GM12878 (cell line): Measurements from ENCODE around the gene COL7A1. TPM values are rescaled to one million over a fixed set of nuclear protein-coding genes. Genes with fewer than 3 reads are reported as not detected.

ENCODE experiments used
- BCL3 ChIP-seq: IDR thresholded peaks from 2 replicates; pipeline ENCODE4 v1.6.1; 2011; ENCODE audit warnings: borderline replicate concordance, low read depth, mild to moderate bottlenecking, moderate library complexity, low read length; ENCODE audit not compliant: insufficient read depth, poor library complexity, severe bottlenecking
- CHD2 ChIP-seq: IDR thresholded peaks from 2 replicates; pipeline ENCODE4 v1.6.1; 2011; ENCODE audit warnings: low read depth, low read length, improper control_type of control experiment, borderline replicate concordance
- CTCF ChIP-seq, 3 experiments: IDR thresholded peaks in 2 of 3; conservative IDR thresholded peaks in 1 of 3; 2 replicates each; pipeline ENCODE4 v1.5.1; 2011; ENCODE audit warnings: low read depth in 3 of 3, low read length in 3 of 3, mild to moderate bottlenecking in 3 of 3, control low read depth in 2 of 3, moderate library complexity in 2 of 3, inconsistent platforms in 1 of 3, mixed read lengths in 1 of 3; ENCODE audit not compliant: control insufficient read depth in 2 of 3, insufficient read depth in 1 of 3; ENCODE audit errors: extremely low read depth in 1 of 3
- EP300 ChIP-seq, 2 experiments: fragments of 150-350 bp in 1 of 2; IDR thresholded peaks; 2 replicates each; pipeline ENCODE4 v1.6.1; 2011 to 2012; ENCODE audit warnings: low read depth in 2 of 2, low read length in 2 of 2, borderline replicate concordance in 1 of 2, improper control_type of control experiment in 1 of 2, inconsistent platforms in 1 of 2; ENCODE audit not compliant: control insufficient read depth in 1 of 2
- ETV6 ChIP-seq, 2 experiments: fragments of 450-650 bp in 1 of 2; IDR thresholded peaks in 1 of 2; conservative IDR thresholded peaks in 1 of 2; 2 replicates each; pipeline ENCODE4 v1.6.1; 2014; ENCODE audit warnings: antibody characterized with exemption in 1 of 2, borderline replicate concordance in 1 of 2, low read depth in 1 of 2, mild to moderate bottlenecking in 1 of 2, moderate library complexity in 1 of 2
- IRF3 ChIP-seq: fragments of 450-650 bp; IDR thresholded peaks from 2 replicates; pipeline ENCODE4 v1.6.1; 2014; ENCODE audit warnings: mild to moderate bottlenecking
- MLLT1 ChIP-seq: fragments of 450-650 bp; IDR thresholded peaks from 2 replicates; pipeline ENCODE4 v1.6.1; 2016; ENCODE audit warnings: mild to moderate bottlenecking
- MTA3 ChIP-seq: IDR thresholded peaks from 2 replicates; pipeline ENCODE4 v1.6.1; 2012; ENCODE audit warnings: low read length, inconsistent platforms, borderline replicate concordance
- POLR2A ChIP-seq: IDR thresholded peaks from 2 replicates; pipeline ENCODE4 v1.6.1; 2011; ENCODE audit warnings: low read depth, mild to moderate bottlenecking, low read length
- RAD21 ChIP-seq: IDR thresholded peaks from 2 replicates; pipeline ENCODE4 v1.6.1; 2011; ENCODE audit warnings: mild to moderate bottlenecking, low read depth, low read length, moderate library complexity; ENCODE audit not compliant: insufficient read depth
- RUNX3 ChIP-seq: IDR thresholded peaks from 2 replicates; pipeline ENCODE4 v1.6.1; 2012; ENCODE audit warnings: low read length, inconsistent platforms
- STAT3 ChIP-seq: IDR thresholded peaks from 2 replicates; pipeline ENCODE4 v1.6.1; 2011; ENCODE audit warnings: low read depth, low read length, improper control_type of control experiment
- TBL1XR1 ChIP-seq: IDR thresholded peaks from 2 replicates; pipeline ENCODE4 v1.6.1; 2012; ENCODE audit warnings: low read depth, low read length, improper control_type of control experiment
- USF1 ChIP-seq: IDR thresholded peaks from 2 replicates; pipeline ENCODE4 v1.6.1; 2011; ENCODE audit warnings: borderline replicate concordance, low read depth, mild to moderate bottlenecking, moderate library complexity, mixed read lengths, low read length; ENCODE audit not compliant: insufficient read depth; ENCODE audit errors: extremely low read length
- YY1 ChIP-seq: IDR thresholded peaks from 2 replicates; pipeline ENCODE4 v1.6.1; 2011; ENCODE audit warnings: low read depth, mild to moderate bottlenecking, low read length
- polyA plus RNA-seq, 11 experiments: library from polyadenylated mRNA; depleted of rRNA in 4 of 11; unstranded in 6 of 11; stranded (reverse) in 5 of 11; fragments of >200 nt; fragmentation: Nextera tagmentation in 4 of 11; fragmentation: Illumina TruSeq in 1 of 11; extraction: Ambion mirVana in 4 of 11; extraction: Trizol in 1 of 11; gene quantifications; 1 replicate in 1 of 11; 2 replicates in 10 of 11; pipeline versions ENCODE4 v1.2.1 to v1.2.3, GENCODE V29; 2011 to 2016; ENCODE audit warnings: inconsistent platforms in 2 of 11, missing spikeins in 2 of 11, low read depth in 1 of 11
- total RNA-seq, 4 experiments: library from RNA; depleted of rRNA in 3 of 4; stranded (reverse); fragments of >200 nt in 3 of 4; fragmentation: Illumina TruSeq in 1 of 4; extraction: Trizol in 1 of 4; gene quantifications; 2 replicates each; pipeline versions ENCODE4 v1.2.1 to v1.2.3, GENCODE V29; 2013 to 2021

The COL7A1 gene
- total and polyA plus RNA-seq, 10 of the 15 experiments (the other 5 are each of a cell fraction or from before 2014, with no cell fraction given): 0.01 to 1.9 (median 0.29) TPM; not detected in 1

GRCh38 chr3:48548729-48549705 is 46.1 kb downstream of the COL7A1 start (continued):
- TF ChIP-seq ETV6 (conservative IDR thresholded peaks at IDR 0.05 in 1 of 2, IDR thresholded peaks at IDR 0.05 in 1 of 2; ENCODE audit: borderline replicate concordance in 1 of 2, low read depth in 1 of 2) (no peak), MTA3 (no peak), CHD2 (no peak), BCL3 (no peak), MLLT1 (no peak), TBL1XR1 (no peak), IRF3 (no peak), RAD21 (peak; percentile 93), RUNX3 (no peak), POLR2A (no peak), USF1 (no peak), CTCF (IDR thresholded peaks at IDR 0.05 in 2 of 3, conservative IDR thresholded peaks at IDR 0.05 in 1 of 3; ENCODE audit: control insufficient read depth in 2 of 3, extremely low read depth in 1 of 3, insufficient read depth in 1 of 3, low read depth in 3 of 3, low read length in 3 of 3) (peak; percentile 90 to 95 (median 95)), EP300 (IDR thresholded peaks at IDR 0.05; ENCODE audit: borderline replicate concordance in 1 of 2, control insufficient read depth in 1 of 2, low read depth in 2 of 2, low read length in 2 of 2) (no peak), STAT3 (no peak), YY1 (peak; percentile 69; the same call in 1 of the 2 replicates)
